ENCODE results near the gene RPAP2.
A peak's percentile ranks its signal among the peaks of the same experiment; 100 is the strongest.

Gene RPAP2

DNA sequence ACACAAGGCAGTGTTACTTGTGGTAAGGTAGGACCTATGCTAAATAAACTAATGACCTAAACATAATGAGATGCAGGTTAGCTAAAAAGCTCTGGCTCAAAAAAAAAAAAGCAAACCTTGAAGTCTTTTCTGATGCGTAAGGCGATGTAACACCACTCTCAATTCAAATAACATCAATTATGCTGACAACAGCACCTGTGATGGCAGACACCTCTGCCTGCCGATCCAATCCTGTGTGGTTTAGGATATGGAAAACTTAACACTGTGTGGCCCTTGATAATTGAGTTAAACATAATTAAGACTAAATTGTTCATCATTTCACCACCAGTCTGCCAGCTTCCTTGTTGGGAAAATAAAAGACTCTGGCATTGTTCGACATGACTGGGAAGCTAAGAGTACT, 9.1 kb downstream of the RPAP2 start:
- TF ChIP-seq CSDC2 (CRISPR knock-in tag; IDR thresholded peaks at IDR 0.05) (no peak), CREB5 (CRISPR knock-in tag; IDR thresholded peaks at IDR 0.05; ENCODE audit: low read depth) (no peak), ZNF8 (CRISPR knock-in tag; IDR thresholded peaks at IDR 0.05) (no peak), ZFP30 (CRISPR knock-in tag; IDR thresholded peaks at IDR 0.05) (no peak), GLIS3 (CRISPR knock-in tag; IDR thresholded peaks at IDR 0.05) (no peak), ZFP3 (CRISPR knock-in tag; IDR thresholded peaks at IDR 0.05) (no peak), BACH2 (CRISPR knock-in tag; IDR thresholded peaks at IDR 0.05; ENCODE audit: borderline replicate concordance) (no peak), POU6F1 (CRISPR knock-in tag; IDR thresholded peaks at IDR 0.05; ENCODE audit: borderline replicate concordance, low read depth) (no peak), ISL1 (CRISPR knock-in tag; IDR thresholded peaks at IDR 0.05) (no peak), TOX (CRISPR knock-in tag; IDR thresholded peaks at IDR 0.05; ENCODE audit: borderline replicate concordance) (no peak), CSRNP3 (CRISPR knock-in tag; IDR thresholded peaks at IDR 0.05) (no peak), ZNF70 (CRISPR knock-in tag; IDR thresholded peaks at IDR 0.05) (no peak), TCF4 (CRISPR knock-in tag; IDR thresholded peaks at IDR 0.05; ENCODE audit: borderline replicate concordance) (no peak), ESRRG (CRISPR knock-in tag; IDR thresholded peaks at IDR 0.05) (no peak), ARNTL (CRISPR knock-in tag; IDR thresholded peaks at IDR 0.05; ENCODE audit: borderline replicate concordance, low read depth) (no peak), ZC3H10 (CRISPR knock-in tag; IDR thresholded peaks at IDR 0.05) (no peak), PATZ1 (CRISPR knock-in tag; IDR thresholded peaks at IDR 0.05; ENCODE audit: borderline replicate concordance) (no peak), ZNF565 (CRISPR knock-in tag; conservative IDR thresholded peaks at IDR 0.05; ENCODE audit: low read depth) (no peak)
- TF ChIP-seq, protein P1, sequence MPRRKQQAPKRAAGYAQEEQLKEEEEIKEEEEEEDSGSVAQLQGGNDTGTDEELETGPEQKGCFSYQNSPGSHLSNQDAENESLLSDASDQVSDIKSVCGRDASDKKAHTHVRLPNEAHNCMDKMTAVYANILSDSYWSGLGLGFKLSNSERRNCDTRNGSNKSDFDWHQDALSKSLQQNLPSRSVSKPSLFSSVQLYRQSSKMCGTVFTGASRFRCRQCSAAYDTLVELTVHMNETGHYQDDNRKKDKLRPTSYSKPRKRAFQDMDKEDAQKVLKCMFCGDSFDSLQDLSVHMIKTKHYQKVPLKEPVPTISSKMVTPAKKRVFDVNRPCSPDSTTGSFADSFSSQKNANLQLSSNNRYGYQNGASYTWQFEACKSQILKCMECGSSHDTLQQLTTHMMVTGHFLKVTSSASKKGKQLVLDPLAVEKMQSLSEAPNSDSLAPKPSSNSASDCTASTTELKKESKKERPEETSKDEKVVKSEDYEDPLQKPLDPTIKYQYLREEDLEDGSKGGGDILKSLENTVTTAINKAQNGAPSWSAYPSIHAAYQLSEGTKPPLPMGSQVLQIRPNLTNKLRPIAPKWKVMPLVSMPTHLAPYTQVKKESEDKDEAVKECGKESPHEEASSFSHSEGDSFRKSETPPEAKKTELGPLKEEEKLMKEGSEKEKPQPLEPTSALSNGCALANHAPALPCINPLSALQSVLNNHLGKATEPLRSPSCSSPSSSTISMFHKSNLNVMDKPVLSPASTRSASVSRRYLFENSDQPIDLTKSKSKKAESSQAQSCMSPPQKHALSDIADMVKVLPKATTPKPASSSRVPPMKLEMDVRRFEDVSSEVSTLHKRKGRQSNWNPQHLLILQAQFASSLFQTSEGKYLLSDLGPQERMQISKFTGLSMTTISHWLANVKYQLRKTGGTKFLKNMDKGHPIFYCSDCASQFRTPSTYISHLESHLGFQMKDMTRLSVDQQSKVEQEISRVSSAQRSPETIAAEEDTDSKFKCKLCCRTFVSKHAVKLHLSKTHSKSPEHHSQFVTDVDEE (CRISPR knock-in tag; IDR thresholded peaks at IDR 0.05): no peak

DNA sequence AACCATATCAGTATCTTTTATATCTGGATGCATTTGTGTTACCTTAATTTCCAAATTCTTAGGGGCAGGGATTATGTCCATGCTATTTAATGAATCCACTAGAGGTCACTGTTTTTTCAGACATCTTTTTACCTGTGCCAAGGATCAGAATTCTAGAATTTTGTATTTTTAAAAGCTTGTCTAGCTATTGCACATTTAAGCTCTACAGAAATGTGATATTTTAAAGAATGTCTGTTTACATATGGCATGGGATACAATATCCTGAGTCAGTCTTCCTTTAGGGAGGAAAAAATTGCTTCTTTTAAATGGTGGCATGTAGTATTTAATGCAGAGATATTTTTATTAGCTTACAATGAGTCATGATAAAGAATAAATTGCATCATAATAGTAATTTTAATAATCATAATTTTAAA, 11.3 kb downstream of the RPAP2 start:
- peak; percentile 70 for ATAC-seq
- no peak for TF ChIP-seq RARB (CRISPR knock-in tag; IDR thresholded peaks at IDR 0.05)
- TF ChIP-seq SNAI2 (CRISPR knock-in tag; IDR thresholded peaks at IDR 0.05): no peak
- no peak for TF ChIP-seq ZFP30 (CRISPR knock-in tag; IDR thresholded peaks at IDR 0.05)
- no peak for TF ChIP-seq TCF4 (CRISPR knock-in tag; IDR thresholded peaks at IDR 0.05; ENCODE audit: borderline replicate concordance)
- no peak for TF ChIP-seq ZC3H10 (CRISPR knock-in tag; IDR thresholded peaks at IDR 0.05)
- no peak for TF ChIP-seq CSDC2 (CRISPR knock-in tag; IDR thresholded peaks at IDR 0.05)
- no peak for TF ChIP-seq ESRRG (CRISPR knock-in tag; IDR thresholded peaks at IDR 0.05)
- no peak for TF ChIP-seq ARNTL (CRISPR knock-in tag; IDR thresholded peaks at IDR 0.05; ENCODE audit: borderline replicate concordance, low read depth)
- no peak for TF ChIP-seq CSRNP3 (CRISPR knock-in tag; IDR thresholded peaks at IDR 0.05)
- no peak for TF ChIP-seq ZNF565 (CRISPR knock-in tag; conservative IDR thresholded peaks at IDR 0.05; ENCODE audit: low read depth)
- no peak for TF ChIP-seq ISL1 (CRISPR knock-in tag; IDR thresholded peaks at IDR 0.05)
- TF ChIP-seq ZFP3 (CRISPR knock-in tag; IDR thresholded peaks at IDR 0.05): no peak
- no peak for TF ChIP-seq CREB5 (CRISPR knock-in tag; IDR thresholded peaks at IDR 0.05; ENCODE audit: low read depth)
- TF ChIP-seq PATZ1 (CRISPR knock-in tag; IDR thresholded peaks at IDR 0.05; ENCODE audit: borderline replicate concordance): no peak
- TF ChIP-seq GLIS3 (CRISPR knock-in tag; IDR thresholded peaks at IDR 0.05): no peak
- no peak for TF ChIP-seq ZNF70 (CRISPR knock-in tag; IDR thresholded peaks at IDR 0.05)
- no peak for TF ChIP-seq PPARA (CRISPR knock-in tag; IDR thresholded peaks at IDR 0.05; ENCODE audit: borderline replicate concordance)

More for the DNA sequence above, 9.1 kb downstream of the RPAP2 start:
- ATAC-seq: no peak

All from SK-N-SH treated with all-trans-retinoic acid at 6 μM for 48 hours (cell line).